Measurements from ENCODE around the gene NFIA.

DNA sequence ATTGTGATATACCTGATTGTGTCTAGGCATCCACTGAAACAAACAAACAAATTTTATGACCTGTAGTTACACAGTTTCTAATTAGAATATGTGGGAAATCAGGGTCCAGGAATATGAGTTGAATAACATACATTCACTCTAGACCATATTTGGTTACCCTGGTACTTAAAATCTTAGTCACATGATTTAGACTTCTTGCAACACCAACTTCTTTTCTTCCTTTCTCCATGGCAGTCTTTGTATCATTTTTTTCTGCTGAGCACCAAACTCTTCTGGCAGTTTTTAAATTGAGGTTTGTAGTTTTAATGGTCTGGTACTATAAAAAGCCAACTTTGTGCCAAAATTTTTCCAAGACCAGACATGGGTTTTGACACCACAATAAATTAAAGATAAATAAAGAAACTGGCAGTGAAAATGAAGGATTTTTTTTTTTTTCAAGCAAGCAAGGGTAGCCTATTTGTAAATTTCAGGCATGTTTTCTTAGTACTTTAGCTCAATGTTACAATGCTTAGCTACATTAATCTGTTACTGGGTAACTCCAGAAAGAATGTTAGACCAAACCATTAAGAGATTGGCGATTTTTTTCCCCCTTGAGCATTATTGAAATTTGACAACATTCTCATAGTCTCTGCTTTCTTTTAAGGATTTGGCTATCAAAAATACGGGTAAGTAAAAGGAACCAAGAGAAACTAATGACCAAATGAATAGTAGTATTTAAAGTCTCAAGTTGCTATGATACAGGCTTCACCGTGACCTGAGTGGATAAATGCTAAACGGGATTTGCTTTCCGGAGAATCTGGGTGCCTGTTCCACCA is 108.5 kb downstream of the NFIA start:
- no peak for TF ChIP-seq RAD21 (IDR thresholded peaks at IDR 0.05; ENCODE audit: low read depth)
- no peak for TF ChIP-seq NFIC (IDR thresholded peaks at IDR 0.05)
- TF ChIP-seq YY1 (IDR thresholded peaks at IDR 0.05; ENCODE audit: low read depth), result no peak
- no peak for TF ChIP-seq EP300 (IDR thresholded peaks at IDR 0.05; ENCODE audit: borderline replicate concordance)
- TF ChIP-seq, protein P1, sequence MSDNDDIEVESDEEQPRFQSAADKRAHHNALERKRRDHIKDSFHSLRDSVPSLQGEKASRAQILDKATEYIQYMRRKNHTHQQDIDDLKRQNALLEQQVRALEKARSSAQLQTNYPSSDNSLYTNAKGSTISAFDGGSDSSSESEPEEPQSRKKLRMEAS (IDR thresholded peaks at IDR 0.05), result no peak
- TF ChIP-seq, protein P2, sequence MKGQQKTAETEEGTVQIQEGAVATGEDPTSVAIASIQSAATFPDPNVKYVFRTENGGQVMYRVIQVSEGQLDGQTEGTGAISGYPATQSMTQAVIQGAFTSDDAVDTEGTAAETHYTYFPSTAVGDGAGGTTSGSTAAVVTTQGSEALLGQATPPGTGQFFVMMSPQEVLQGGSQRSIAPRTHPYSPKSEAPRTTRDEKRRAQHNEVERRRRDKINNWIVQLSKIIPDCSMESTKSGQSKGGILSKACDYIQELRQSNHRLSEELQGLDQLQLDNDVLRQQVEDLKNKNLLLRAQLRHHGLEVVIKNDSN (IDR thresholded peaks at IDR 0.05), result no peak
- no peak for TF ChIP-seq CEBPB (IDR thresholded peaks at IDR 0.05)
- TF ChIP-seq TAF1 (IDR thresholded peaks at IDR 0.05; ENCODE audit: low read depth), result no peak
- TF ChIP-seq FOXM1 (IDR thresholded peaks at IDR 0.05; ENCODE audit: borderline replicate concordance, low read depth), result no peak
- TF ChIP-seq EGR1 (IDR thresholded peaks at IDR 0.05), result no peak
- TF ChIP-seq ZBTB7A (IDR thresholded peaks at IDR 0.05; ENCODE audit: low read depth), result no peak
- no peak for TF ChIP-seq CREB1 (IDR thresholded peaks at IDR 0.05; ENCODE audit: low read depth)
- TF ChIP-seq, protein P3, sequence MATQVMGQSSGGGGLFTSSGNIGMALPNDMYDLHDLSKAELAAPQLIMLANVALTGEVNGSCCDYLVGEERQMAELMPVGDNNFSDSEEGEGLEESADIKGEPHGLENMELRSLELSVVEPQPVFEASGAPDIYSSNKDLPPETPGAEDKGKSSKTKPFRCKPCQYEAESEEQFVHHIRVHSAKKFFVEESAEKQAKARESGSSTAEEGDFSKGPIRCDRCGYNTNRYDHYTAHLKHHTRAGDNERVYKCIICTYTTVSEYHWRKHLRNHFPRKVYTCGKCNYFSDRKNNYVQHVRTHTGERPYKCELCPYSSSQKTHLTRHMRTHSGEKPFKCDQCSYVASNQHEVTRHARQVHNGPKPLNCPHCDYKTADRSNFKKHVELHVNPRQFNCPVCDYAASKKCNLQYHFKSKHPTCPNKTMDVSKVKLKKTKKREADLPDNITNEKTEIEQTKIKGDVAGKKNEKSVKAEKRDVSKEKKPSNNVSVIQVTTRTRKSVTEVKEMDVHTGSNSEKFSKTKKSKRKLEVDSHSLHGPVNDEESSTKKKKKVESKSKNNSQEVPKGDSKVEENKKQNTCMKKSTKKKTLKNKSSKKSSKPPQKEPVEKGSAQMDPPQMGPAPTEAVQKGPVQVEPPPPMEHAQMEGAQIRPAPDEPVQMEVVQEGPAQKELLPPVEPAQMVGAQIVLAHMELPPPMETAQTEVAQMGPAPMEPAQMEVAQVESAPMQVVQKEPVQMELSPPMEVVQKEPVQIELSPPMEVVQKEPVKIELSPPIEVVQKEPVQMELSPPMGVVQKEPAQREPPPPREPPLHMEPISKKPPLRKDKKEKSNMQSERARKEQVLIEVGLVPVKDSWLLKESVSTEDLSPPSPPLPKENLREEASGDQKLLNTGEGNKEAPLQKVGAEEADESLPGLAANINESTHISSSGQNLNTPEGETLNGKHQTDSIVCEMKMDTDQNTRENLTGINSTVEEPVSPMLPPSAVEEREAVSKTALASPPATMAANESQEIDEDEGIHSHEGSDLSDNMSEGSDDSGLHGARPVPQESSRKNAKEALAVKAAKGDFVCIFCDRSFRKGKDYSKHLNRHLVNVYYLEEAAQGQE (IDR thresholded peaks at IDR 0.05; ENCODE audit: low read depth), result no peak

All from Ishikawa (cell line).